Measurements from ENCODE around the gene TERB1.

- TF ChIP-seq CTCF (IDR thresholded peaks at IDR 0.05) (no peak), POLR2A (IDR thresholded peaks at IDR 0.05) (no peak)
These were observed 9.7 kb upstream of the TERB1 start for GRCh38 chr16:66811043-66811442.

Data from lower leg skin (tissue), 3 donors.